NCI-H1417 treated with DMSO at 0.1 percent for 48 hours (cell line): ENCODE results near the gene CPNE9.

Source experiments
- DNase-seq: peaks from one replicate; lab custom pipeline; 2025; lab: John Stamatoyannopoulos, UW

Gene CPNE9

DNA sequence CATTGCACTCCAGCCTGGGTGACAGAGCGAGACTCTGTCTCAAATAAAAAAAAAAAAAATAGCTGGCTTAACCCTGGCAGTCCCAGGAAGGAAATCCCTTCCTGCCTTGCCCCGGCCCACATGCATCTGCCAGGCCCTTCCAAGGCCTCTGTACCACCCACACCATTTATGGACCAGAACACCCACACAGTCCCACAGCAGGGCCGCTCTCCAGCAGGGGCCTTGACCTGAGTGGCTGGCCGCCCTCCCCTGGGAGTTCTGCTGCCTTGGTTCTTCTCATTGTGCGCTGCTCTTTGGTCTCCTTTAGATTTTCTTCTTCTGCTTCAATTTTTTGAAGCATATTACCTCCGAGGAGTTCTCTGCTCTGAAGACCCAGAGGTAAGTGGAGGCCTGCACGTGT, 16.1 kb upstream of the CPNE9 start:
- no peak for DNase-seq

DNA sequence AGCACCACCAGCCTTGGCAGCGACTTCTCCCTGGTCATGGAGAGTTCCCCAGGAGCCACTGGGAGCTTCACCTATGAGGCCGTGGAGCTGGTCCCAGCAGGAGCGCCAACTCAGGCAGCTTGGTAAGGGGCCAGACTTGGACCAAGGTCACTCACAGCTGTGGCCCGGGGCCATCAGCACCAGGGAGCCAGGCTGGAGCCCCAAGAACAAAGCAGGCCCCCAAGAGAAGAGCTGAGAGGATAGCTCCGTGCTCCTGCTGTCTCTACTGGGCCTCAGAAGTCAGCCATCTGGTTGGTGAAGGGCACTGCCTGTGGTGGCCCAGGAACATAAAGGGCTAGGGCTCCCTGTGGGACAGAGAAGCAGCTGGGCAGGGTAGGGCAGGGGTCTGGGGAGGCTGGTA, 14.7 kb upstream of the CPNE9 start:
- DNase-seq = no peak

DNA sequence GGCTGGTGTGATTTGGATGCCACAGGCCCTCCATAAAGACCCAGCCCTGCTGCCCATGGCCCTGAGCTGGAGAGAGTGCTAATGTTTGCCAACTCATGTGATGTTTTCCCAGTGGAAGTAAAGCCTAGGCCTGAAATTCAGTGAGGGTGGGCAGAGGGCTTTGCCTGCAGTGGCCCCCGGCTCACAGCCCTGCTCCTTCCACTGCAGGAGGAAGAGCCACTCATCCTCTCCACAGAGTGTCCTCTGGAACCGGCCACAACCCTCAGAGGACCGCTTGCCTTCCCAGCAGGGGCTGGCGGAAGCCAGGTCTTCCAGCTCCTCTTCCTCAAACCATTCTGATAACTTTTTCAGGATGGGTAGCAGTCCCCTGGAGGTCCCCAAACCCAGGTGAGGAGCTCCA, 13.9 kb upstream of the CPNE9 start:
- no peak for DNase-seq

DNA sequence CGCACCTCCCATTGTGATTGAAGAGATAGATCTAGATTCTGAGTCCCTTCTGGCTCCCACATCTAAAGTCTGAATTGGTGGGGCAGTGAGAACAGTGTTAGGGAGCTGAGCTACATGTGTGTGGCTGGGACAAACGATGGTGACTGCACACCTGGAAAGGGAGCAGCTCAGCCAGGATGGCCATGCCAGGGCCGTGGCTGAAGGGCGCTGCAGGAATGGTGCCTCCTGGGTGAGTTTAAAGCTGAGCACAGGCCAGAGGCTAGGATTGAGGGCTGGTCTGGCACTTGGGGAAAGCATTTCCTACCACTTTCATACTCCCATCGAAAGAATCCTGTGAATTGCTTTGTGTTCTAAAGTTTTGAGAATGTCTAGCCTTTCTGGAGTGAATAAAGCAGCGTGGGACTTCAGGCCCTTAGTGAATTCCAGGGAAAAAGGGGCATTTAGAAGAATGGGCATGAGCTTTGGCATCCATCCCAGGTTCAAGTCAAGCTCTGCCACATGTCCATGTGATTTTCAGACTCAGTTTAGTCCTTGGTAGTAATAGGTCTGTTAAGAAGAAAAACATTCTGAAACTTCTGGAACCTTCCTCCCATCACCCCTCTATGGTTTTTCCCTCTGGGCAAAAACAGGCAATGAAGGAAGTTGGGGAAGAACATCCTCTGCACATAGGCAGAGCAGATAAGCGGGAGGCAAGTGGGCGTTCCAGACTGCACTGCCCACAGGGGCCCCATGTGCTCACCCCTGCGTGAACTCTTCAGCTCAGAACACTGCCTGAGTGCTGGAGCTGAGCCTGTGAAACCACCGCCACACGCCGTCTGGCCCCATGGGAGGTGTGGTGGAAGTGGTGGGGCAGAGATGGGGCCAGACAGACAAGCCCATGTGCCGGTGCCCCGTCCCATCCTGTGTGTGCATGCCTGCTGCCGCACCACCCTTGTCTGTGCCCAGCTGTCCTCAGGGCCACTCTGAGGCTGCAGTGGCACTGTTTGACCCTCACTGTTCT, 12.9 kb upstream of the CPNE9 start:
- no peak for DNase-seq

DNA sequence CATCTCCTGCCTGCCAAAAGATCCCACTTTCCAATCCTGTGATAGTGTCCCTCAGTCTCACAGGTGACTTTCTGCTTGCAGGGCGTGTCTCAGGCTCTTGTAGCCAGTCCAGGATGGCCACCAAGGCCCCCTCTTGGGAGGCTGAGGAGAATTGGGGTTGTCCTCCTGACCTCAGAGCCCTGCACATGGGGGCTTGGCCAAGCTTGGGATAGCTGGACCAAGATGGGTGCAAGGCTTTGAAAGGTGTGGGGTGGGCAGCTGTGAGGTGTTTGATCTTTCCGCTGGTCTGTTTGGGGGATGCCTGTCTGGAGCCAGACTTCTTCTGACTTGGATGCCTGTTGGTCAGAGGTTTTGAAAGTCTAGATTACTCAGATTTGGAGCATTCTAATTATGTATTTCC, 12.0 kb upstream of the CPNE9 start:
- DNase-seq = no peak

DNA sequence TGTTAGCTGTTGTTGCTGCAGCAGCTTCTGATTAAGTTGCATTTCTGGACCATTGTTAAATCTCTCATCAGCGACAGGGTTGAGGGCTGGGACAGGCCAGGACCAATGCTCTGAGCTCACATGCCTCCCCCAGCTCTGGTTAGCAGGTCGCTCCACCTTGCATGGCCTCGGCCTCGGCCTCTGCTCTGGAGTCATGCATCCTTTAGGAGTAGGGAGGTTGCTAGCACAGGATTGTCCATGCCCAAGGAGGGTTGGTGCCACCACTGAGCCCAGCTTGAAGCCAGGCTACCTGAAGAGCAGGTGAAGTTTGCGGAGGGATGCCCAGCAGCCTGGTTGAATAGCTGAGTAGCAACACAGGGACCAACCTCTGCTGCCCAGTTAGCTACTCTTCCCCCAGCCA, 11.2 kb upstream of the CPNE9 start:
- no peak for DNase-seq

DNA sequence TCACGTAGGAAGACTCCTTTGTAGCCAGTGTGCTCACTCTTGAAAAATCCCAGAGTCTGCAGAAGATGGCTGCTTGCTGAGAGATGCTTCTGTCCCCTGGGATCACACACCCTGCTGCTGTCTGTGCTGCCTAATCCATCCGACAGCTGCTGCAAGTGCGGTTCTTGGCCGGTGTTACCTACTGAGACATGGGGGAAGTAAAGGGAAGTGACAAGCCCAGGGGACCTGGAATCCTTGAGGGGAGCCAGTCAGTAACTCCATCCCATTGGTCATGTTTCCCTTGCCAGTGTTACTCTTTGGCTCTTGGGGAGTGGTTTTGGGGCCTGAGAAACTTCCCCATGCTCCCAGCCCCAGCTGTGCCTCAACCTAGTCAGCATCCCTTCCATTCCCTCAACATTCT, 8.3 kb upstream of the CPNE9 start:
- DNase-seq = no peak

DNA sequence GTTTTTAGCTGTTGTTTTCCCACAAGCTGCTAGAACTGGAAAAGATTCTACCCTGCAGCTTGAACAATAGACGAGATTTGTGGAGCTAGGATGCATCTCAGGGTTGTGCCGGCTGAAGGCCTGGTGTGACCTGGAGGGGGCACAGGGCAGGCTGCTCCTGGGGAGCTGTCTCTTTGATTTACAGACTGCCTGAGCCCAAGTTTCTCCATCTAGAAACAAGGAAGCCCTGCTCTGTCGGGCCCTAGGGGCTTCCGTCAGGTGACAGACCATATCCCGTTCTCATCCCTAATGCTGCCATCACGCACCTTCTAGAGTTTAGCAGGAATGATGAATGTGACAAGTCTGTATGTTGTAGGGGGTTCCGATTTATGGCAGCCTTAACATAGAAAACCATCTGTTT, 7.9 kb upstream of the CPNE9 start:
- no peak for DNase-seq

DNA sequence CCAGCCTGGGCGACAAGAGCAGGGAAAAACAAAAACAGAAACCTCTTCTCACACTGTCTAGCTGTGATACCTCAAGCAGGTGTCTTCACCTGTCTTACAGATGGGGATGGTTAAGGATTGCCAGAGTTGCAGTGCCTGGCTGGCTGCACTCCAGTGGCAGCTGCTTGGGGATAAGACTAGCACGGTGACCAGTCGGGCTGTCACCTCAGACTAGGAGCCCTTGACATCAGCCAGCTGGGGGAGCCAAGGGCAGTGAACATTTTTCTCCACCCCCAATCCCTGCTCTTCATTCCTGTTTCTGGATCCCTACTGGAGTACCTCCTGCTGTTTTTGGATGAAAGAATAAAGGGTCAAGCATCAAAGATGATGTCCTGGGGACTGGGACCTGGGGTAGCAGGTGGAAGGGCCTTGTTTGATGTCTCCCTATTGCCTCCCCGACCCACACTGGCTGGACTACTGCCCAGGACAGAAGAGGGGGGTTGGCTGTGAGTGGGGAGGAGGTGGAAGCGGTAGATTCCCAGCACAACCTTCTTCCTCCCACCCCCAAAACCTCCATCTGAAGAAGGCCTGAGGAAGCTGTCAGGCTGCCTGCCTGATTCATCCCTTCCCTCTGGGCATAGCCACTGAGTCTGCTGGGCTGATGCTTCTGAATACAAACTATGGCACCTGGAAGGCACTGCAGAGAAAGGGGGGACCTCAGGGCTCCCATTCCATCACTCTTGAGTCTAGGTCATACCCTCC, 7.0 kb upstream of the CPNE9 start:
- DNase-seq = no peak

DNA sequence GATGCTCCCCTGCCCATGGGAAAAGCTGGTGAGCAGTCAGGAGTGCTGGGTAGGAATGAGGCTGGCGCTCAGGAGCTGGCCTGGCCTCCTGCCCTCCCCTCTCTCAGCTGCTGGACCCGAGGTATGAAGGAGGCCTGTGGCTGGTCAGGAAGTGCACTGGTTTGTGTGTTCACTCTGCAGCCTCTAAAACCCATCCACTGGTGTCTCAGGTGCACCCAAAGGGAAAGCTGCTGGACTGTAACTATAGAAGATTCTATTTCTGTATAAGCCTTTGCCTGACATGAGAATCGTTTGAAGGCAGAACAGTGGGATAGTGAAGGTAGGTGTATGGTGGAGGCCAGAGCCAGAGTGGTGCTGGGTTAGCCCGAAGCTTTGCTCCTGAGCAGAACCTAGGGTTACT, 5.7 kb upstream of the CPNE9 start:
- no peak for DNase-seq

DNA sequence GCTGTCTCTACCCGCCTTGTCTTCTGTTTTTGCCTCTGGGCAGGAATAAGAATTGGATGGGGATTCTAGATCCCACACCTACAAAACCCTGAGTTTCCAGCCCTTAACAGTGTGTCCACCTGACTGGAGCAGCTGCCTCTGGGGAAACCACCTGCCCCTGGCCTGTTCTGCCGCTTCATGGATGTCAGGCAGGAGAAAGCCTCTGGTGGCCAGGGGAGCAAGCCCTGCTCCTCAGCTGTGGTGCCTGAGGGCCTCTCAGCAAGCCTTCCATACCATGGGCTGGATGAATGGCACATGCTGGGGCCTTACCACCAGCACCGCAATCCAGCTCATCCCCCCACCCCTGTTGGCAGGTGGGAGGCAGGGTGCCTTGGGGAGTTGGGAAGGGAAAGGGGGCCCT, 5.3 kb upstream of the CPNE9 start:
- DNase-seq = no peak

DNA sequence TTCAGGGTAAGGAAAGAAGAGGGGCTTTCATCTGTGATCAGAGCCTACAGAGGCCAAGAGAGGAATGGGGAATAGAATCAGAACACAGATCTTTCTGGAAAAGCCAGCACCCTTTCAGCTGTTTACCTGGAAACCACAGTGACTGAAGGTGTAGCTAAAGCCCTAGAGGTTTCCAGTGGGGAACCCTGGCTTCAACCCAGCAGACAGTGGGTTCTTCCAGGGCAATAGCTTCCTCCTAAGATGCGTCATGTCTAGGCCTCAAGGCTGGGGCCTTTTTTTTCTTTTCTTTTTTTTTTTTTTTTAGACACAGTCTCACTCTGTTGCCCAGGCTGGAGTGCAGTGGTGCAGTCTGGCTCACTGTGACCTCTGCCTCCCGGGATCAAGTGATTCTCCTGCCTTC, 3.1 kb upstream of the CPNE9 start:
- no peak for DNase-seq

DNA sequence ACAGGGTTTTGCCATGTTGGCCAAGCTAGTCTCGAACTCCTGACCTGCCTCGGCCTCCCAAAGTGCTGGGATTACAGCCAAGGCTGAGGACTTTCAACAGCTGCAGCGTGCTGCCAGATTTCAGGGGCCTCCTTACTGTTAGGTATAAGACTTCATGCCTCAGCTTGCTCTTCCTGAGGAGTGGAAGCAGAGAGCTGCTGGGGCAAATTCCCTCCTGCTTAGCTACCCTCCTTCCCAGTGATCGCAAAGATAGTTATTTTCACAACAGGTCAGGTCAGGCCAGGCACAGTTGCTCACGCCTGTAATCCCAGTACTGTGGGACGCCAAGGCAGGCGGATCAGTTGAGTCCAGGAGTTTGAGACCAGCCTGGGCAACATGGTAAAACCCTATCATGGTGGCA, 2.6 kb upstream of the CPNE9 start:
- no peak for DNase-seq

DNA sequence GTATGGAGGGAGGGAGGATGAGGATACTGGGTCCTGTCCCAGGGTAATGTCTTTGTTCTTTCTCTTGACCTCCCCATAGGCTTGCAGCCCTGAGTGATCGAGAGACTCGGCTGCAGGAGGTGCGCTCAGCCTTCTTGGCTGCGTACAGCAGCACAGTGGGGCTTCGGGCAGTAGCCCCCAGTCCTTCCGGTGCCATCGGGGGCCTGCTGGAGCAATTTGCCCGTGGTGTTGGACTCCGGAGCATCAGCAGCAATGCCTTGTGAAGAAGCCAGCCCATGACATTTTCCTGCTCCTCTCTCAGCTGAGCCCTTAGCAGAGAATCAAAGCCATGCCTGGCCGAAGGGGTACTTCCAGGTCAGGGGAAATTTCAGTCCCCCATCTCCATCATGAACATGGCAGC, 1.9 kb upstream of the CPNE9 start:
- no peak for DNase-seq

DNA sequence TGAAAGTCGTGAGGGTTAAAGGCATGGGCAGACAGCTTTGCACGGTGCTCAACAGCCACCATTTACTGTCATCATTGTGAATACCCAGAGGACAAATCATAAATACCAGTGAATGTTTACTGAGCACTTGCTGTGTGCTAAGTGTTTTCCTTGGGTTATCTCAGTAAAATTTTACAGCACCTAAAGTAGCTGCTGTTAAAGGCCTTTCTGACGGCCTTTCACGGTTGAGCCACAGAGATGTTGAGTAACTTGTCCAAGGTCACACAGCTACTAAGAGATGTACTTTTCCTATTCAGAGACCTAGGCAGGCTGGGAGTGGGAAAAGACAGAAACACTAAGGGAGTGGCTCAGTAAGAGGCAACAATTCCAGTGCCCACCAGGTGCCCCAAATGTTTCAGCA, 393 bp upstream of the CPNE9 start:
- DNase-seq = no peak

DNA sequence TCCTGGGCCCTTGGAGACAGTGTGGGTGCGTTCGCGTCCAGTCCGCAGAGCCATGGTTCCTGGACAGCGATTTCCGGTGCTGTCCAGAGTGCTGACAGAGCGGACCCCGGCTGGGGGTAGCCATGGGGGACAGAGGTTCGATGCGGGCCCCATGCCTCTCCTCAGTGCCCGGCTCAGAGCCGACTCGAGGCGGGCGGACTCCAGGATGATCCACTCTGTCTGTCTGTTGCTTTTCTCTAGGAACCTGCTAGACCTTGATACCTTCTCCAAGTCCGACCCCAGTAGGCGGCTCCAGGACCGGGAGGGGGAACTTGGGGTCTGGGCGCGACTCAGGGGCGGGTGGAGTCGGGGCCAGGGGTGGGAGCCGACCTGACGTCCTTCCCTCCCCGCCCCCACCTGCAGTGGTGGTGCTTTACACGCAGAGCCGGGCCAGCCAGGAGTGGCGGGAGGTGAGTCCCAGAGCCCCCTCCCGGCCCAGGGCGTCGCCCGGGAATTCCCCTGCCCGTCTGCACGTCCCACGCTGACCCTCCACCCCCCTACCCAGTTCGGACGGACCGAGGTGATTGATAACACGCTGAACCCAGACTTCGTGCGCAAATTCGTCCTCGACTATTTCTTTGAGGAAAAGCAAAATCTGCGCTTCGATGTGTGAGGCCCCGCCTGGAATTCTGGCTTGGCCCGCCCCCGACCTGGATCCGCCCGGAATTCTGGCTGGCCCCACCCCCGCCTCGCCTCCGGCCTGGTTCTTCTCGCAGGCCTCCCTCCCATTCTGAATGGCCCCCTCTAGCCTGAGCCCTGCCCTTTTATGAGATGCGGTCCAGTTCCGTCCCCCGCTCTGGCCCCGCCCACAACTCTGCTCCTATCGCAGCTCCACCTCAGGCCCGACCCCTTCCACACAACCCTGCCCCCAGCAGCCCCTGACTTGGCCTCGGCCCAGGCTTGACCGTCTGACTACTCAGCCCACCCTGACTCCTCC, 1.0 kb downstream of the CPNE9 start:
- DNase-seq = no peak

DNA sequence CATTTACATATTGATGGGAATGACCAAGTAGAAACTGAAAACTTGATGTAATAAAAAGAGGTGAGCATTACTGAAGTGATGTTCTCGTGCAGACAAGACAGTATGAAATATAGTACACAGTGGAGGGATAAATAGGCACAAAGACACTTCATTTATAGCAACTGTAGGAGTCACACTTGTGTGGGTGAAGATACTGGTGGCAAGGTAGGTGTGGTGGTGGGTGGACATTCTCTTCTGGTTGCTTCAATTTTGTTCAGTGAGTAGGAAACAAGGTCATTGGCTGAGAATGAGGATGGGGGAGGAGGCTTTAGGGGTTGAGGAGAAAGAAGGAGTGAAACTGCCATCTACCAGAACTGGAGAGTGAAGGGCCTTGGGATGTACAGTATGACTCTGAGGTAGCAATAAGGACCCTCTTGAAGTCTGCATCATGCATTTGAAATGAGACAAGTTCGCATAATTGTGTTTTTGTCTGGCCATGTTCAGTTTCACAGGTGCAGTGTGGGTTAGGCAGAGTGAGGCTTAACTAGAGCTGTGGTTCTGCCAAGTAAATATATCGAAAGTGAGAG, 6.6 kb downstream of the CPNE9 start:
- no peak for DNase-seq

DNA sequence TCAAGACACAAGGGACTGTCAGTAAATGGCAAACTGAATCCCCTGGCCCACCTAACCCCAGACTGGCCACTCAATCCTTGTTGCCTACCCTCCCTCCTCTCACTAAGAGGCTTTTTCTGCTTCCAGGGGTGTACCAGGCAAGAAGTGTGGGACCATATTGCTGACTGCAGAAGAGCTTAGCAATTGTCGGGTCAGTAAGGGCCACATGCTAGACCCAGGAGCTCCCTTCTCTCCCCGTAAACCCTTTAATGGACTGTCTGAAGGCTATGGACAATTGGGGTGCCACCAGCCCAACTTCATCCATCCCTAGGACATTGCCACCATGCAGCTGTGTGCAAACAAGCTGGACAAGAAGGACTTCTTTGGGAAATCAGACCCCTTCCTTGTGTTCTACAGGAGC, 8.8 kb downstream of the CPNE9 start:
- DNase-seq = no peak

DNA sequence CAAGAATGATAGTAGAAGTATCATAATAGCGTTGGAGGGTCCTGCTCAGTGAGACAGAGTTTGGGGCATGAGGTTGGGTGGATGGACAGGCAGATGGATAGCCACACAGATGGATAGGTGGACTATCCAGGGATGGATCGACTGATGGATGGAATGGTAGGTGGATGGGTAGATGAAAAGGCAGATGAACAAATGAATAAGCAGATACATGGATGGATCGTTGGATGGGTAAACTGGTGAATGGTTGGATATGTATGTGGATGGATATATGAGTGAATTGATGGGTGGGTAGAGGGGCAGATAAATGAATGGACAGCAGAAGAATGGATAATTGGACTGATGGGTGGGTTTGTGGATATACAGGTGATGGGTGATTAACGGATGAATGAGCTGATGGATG, 9.5 kb downstream of the CPNE9 start:
- DNase-seq = no peak

DNA sequence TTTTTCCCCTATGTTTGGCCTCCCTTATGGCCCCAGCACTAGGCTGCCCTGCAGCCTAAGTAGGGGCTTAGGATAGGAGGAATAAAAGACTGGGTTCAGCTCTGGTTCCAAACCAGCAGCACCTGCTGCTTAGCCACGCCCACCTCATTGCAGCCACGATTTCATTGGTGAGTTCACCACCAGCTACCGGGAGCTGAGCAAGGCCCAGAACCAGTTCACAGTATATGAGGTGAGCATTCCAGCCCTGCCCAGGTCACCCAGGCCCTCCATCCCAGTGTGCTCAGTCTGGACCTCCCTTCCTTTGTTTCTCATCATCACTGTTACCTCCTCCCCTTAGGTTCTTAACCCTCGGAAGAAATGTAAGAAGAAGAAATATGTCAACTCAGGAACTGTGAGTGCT, 11.5 kb downstream of the CPNE9 start:
- no peak for DNase-seq

DNA sequence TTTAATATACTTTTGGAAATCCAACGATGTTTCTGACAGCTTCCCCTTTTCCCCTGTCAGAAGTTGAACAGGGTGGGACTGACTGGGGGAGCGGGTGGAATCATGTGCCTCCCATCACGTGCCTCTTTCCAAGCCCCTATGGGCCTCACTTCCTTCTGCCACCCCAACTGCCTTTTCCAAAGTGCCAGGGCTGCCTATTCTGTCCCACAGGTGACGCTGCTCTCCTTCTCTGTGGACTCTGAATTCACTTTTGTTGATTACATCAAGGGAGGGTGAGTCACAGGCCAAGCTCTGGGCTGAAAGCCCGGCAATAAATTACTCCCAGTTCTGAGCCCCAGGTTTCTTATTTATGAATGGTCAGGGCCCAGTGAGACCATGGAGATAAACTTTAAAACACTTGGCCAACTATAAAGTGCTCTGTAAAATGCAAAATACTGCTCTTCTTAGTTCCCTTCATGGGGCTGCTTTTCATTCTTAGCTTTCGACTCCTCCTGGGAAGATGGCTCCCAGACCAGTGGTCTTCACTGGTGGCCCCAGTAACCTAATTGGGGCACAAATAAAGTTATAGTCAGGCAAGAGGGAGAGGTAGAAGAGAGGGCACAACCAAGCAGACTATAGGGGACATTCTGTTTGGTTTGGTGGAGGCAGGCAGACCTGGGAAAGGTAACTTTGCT, 12.3 kb downstream of the CPNE9 start:
- no peak for DNase-seq
